PFSK-1 (cell line): ENCODE data around the gene CSF1R.

ENCODE experiments used
- POLR2AphosphoS5 ChIP-seq: IDR thresholded peaks from 2 replicates; pipeline ENCODE4 v1.6.1; 2012; ENCODE audit warnings: low read depth, mild to moderate bottlenecking, control low read depth, low read length, moderate library complexity
- TF ChIP-seq, protein P1 (sequence below), 2 experiments: IDR thresholded peaks; 2 replicates each; pipeline versions ENCODE4 v1.6.1 to v1.8.0; 2011 to 2012; ENCODE audit warnings: low read depth in 2 of 2, low read length in 2 of 2, control low read depth in 1 of 2, inconsistent platforms in 1 of 2, mild to moderate bottlenecking in 1 of 2, moderate library complexity in 1 of 2; ENCODE audit not compliant: insufficient read depth in 1 of 2

DNA sequence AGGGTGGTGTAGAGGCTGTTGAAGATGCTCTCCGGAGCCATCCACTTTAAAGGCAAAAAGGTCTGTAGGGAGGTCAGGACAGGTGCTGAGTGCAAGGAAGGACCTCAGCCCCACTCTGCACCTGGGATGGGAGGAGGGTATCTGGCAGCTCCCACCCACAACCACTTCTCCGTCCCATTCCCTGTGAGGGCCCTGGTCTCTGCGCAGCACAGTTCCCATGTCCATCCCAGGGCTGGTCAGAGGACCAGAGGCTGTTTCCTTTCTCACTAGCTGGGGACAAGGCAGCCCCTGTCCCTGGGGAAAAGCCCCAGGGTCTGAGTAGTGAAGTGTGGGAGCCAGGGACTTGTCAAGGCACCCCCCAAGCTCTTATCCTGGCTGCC is 33.7 kb upstream of the CSF1R start:
- TF ChIP-seq, protein P1, sequence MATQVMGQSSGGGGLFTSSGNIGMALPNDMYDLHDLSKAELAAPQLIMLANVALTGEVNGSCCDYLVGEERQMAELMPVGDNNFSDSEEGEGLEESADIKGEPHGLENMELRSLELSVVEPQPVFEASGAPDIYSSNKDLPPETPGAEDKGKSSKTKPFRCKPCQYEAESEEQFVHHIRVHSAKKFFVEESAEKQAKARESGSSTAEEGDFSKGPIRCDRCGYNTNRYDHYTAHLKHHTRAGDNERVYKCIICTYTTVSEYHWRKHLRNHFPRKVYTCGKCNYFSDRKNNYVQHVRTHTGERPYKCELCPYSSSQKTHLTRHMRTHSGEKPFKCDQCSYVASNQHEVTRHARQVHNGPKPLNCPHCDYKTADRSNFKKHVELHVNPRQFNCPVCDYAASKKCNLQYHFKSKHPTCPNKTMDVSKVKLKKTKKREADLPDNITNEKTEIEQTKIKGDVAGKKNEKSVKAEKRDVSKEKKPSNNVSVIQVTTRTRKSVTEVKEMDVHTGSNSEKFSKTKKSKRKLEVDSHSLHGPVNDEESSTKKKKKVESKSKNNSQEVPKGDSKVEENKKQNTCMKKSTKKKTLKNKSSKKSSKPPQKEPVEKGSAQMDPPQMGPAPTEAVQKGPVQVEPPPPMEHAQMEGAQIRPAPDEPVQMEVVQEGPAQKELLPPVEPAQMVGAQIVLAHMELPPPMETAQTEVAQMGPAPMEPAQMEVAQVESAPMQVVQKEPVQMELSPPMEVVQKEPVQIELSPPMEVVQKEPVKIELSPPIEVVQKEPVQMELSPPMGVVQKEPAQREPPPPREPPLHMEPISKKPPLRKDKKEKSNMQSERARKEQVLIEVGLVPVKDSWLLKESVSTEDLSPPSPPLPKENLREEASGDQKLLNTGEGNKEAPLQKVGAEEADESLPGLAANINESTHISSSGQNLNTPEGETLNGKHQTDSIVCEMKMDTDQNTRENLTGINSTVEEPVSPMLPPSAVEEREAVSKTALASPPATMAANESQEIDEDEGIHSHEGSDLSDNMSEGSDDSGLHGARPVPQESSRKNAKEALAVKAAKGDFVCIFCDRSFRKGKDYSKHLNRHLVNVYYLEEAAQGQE (IDR thresholded peaks at IDR 0.05; ENCODE audit: insufficient read depth in 1 of 2, low read depth in 2 of 2, low read length in 2 of 2) = no peak
- no peak for TF ChIP-seq POLR2AphosphoS5
